ENCODE measurements around the gene ZBTB16.

ZBTB16 gene

GRCh38 chr11:114132944-114133394 lies 73.5 kb downstream of the ZBTB16 start:
- no peak for DNase-seq

- DNase-seq = no peak
These were observed 74.2 kb downstream of the ZBTB16 start for GRCh38 chr11:114133548-114134329.

- no peak for DNase-seq
These were observed 75.4 kb downstream of the ZBTB16 start for GRCh38 chr11:114134870-114135269.

- no peak for DNase-seq
These were observed 76.2 kb downstream of the ZBTB16 start for GRCh38 chr11:114135737-114136151.

- DNase-seq = no peak
These were observed 77.5 kb downstream of the ZBTB16 start for GRCh38 chr11:114136686-114137640.

- DNase-seq = no peak
These were observed 78.3 kb downstream of the ZBTB16 start for GRCh38 chr11:114137838-114138237.

GRCh38 chr11:114138411-114138810 lies 78.9 kb downstream of the ZBTB16 start:
- no peak for DNase-seq

- no peak for DNase-seq
These were observed 81.3 kb downstream of the ZBTB16 start for GRCh38 chr11:114140826-114141225.

- no peak for DNase-seq
These were observed 82.5 kb downstream of the ZBTB16 start for GRCh38 chr11:114141863-114142580.

- DNase-seq = no peak
These were observed 83.2 kb downstream of the ZBTB16 start for GRCh38 chr11:114142707-114143106.

GRCh38 chr11:114145166-114145775 lies 85.8 kb downstream of the ZBTB16 start:
- DNase-seq = no peak

- DNase-seq = no peak
These were observed 88.0 kb downstream of the ZBTB16 start for GRCh38 chr11:114147375-114148012.

- DNase-seq = no peak
These were observed 88.5 kb downstream of the ZBTB16 start for GRCh38 chr11:114148013-114148382.

GRCh38 chr11:114149689-114150407 lies 90.3 kb downstream of the ZBTB16 start:
- DNase-seq = no peak

- DNase-seq = no peak
These were observed 91.2 kb downstream of the ZBTB16 start for GRCh38 chr11:114150671-114151070.

- DNase-seq = no peak
These were observed 92.1 kb downstream of the ZBTB16 start for GRCh38 chr11:114151631-114152030.

- DNase-seq = no peak
These were observed 92.7 kb downstream of the ZBTB16 start for GRCh38 chr11:114152162-114152561.

GRCh38 chr11:114152785-114153184 lies 93.3 kb downstream of the ZBTB16 start:
- no peak for DNase-seq

- no peak for DNase-seq
These were observed 93.7 kb downstream of the ZBTB16 start for GRCh38 chr11:114153224-114153623.

- DNase-seq = no peak
These were observed 94.9 kb downstream of the ZBTB16 start for GRCh38 chr11:114154271-114155047.

- DNase-seq = no peak
These were observed 95.6 kb downstream of the ZBTB16 start for GRCh38 chr11:114155116-114155515.

All from DMS79 (cell line).